Panc1 (cell line): ENCODE measurements around the gene NCOR2. TPM values are rescaled to one million over a fixed set of nuclear protein-coding genes. Genes with fewer than 3 reads are reported as not detected.

Source experiments
- ATAC-seq: fragments of 200-7000 bp; cut with Tn5 transposase; 2 replicates; pipeline ENCODE4 v1.9.1; 2020; ENCODE audit warnings: mild to moderate bottlenecking, moderate library complexity
- BruUV-seq: library from RNA; stranded (reverse); fragments of 400-500 nt; replicated peaks from 2 replicates; lab custom pipeline; 2021; lab: Mats Ljungman, UMichigan
- CTCF ChIA-PET: fragments of 300-600 bp; sonication (Branson Sonifier 250); formaldehyde crosslinking; loops from one replicate; lab custom pipeline; 2022; ENCODE audit warnings: antibody characterized with exemption; lab: Charles Lee
- POLR2A ChIA-PET: fragments of 300-600 bp; sonication (Branson Sonifier 250); formaldehyde crosslinking; loops from one replicate; lab custom pipeline; 2022; ENCODE audit warnings: antibody characterized with exemption; lab: Charles Lee
- DNase-seq: peaks from one replicate; pipeline ENCODE4 v3.0.0-alpha.2; 2010; ENCODE audit warnings: low read depth, low spot score
- H3K27ac ChIP-seq: 2 replicates; pipeline ENCODE4 v1.5.1; 2011; ENCODE audit warnings: mild to moderate bottlenecking, low read length, inconsistent platforms
- H3K27me3 ChIP-seq: fragments of 200-500 bp; sonication (Bioruptor generic); 2 replicates; pipeline ENCODE4 v1.6.0; 2014; ENCODE audit warnings: low read length, inconsistent platforms; ENCODE audit not compliant: control insufficient read depth, insufficient read depth
- H3K36me3 ChIP-seq: fragments of 200-500 bp; sonication (Bioruptor generic); 2 replicates; pipeline ENCODE4 v1.5.1; 2014; ENCODE audit warnings: inconsistent platforms, mild to moderate bottlenecking, low read length, moderate library complexity; ENCODE audit not compliant: control insufficient read depth, insufficient read depth
- H3K4me1 ChIP-seq: 2 replicates; pipeline ENCODE4 v1.5.1; 2011; ENCODE audit warnings: inconsistent platforms, mild to moderate bottlenecking, low read length, moderate library complexity; ENCODE audit not compliant: control insufficient read depth, insufficient read depth
- H3K4me3 ChIP-seq, 2 experiments: 2 replicates each; pipeline ENCODE4 v1.5.1; 2011 to 2012; ENCODE audit warnings: low read depth in 2 of 2, low read length in 2 of 2, mild to moderate bottlenecking in 2 of 2, inconsistent platforms in 1 of 2, moderate library complexity in 1 of 2
- H3K9me3 ChIP-seq: fragments of 200-500 bp; sonication (Bioruptor generic); 2 replicates; pipeline ENCODE4 v1.5.1; 2014; ENCODE audit warnings: low read depth, mild to moderate bottlenecking, inconsistent platforms, low read length, moderate library complexity; ENCODE audit not compliant: control insufficient read depth, insufficient read depth
- POLR2AphosphoS5 ChIP-seq: IDR thresholded peaks from 2 replicates; pipeline ENCODE4 v1.6.1; 2012; ENCODE audit warnings: mild to moderate bottlenecking, low read depth, low read length, moderate library complexity
- SIN3A ChIP-seq: IDR thresholded peaks from 2 replicates; pipeline ENCODE4 v1.6.1; 2012; ENCODE audit warnings: low read depth, mild to moderate bottlenecking, low read length, moderate library complexity, borderline replicate concordance; ENCODE audit not compliant: insufficient read depth
- TCF7L2 ChIP-seq: IDR thresholded peaks from 2 replicates; pipeline ENCODE4 v1.6.1; 2011; ENCODE audit warnings: mild to moderate bottlenecking, low read depth, low read length, inconsistent platforms
- in situ Hi-C: cut with HindIII; loops from 2 replicates; pipeline ENCODE4 v1.10.0; 2016; ENCODE audit warnings: low sequenced_read_pairs, low pct_unique_long_range_greater_than_20kb
- intact Hi-C: fragments of 100-400 bp; cut with micrococcal nuclease; formaldehyde crosslinking; loops from one replicate; pipeline ENCODE4 v1.10.0; 2022; ENCODE audit not compliant: unreplicated experiment
- total RNA-seq: library from RNA; stranded (reverse); gene quantifications from one replicate; pipeline ENCODE4 v1.2.1, GENCODE V29; 2021; ENCODE audit not compliant: unreplicated experiment
- TF ChIP-seq, protein P1 (sequence below): fragments of 450-650 bp; IDR thresholded peaks from 2 replicates; pipeline ENCODE4 v1.5.1; 2017; ENCODE audit warnings: mild to moderate bottlenecking
- TF ChIP-seq, protein P2 (sequence below), 2 experiments: IDR thresholded peaks; 2 replicates each; pipeline ENCODE4 v1.6.1; 2011 to 2012; ENCODE audit warnings: low read depth in 2 of 2, control low read depth in 1 of 2, low read length in 1 of 2, mild to moderate bottlenecking in 1 of 2, moderate library complexity in 1 of 2; ENCODE audit not compliant: insufficient read depth in 1 of 2

The NCOR2 gene
- total RNA-seq, 1 experiment from 2014 or later, result 461 TPM

DNA sequence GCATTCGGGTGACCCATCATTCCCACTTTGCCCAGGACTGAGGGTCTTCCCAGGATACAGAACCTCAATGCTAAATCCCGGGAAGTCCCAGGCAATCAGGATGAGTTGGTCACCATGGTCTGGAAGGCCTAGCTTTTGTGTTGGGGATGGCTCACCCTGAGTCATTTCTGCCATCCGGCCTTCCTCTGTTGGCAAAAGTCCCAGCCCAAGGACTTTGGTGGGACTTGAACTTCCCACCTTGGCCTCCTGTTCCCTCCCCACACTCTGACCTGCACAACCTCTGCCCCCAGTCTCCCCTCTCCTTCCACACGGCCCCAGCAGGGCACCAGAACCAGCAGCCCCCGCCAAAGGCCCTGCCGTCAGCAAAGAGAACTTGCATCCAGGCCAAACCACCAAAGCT lies 24.6 kb upstream of the NCOR2 start:
- TF ChIP-seq SIN3A, result no peak
- no peak for TF ChIP-seq POLR2AphosphoS5
- TF ChIP-seq, protein P1, sequence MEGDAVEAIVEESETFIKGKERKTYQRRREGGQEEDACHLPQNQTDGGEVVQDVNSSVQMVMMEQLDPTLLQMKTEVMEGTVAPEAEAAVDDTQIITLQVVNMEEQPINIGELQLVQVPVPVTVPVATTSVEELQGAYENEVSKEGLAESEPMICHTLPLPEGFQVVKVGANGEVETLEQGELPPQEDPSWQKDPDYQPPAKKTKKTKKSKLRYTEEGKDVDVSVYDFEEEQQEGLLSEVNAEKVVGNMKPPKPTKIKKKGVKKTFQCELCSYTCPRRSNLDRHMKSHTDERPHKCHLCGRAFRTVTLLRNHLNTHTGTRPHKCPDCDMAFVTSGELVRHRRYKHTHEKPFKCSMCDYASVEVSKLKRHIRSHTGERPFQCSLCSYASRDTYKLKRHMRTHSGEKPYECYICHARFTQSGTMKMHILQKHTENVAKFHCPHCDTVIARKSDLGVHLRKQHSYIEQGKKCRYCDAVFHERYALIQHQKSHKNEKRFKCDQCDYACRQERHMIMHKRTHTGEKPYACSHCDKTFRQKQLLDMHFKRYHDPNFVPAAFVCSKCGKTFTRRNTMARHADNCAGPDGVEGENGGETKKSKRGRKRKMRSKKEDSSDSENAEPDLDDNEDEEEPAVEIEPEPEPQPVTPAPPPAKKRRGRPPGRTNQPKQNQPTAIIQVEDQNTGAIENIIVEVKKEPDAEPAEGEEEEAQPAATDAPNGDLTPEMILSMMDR, result no peak
- no peak for TF ChIP-seq TCF7L2
- TF ChIP-seq, protein P2, sequence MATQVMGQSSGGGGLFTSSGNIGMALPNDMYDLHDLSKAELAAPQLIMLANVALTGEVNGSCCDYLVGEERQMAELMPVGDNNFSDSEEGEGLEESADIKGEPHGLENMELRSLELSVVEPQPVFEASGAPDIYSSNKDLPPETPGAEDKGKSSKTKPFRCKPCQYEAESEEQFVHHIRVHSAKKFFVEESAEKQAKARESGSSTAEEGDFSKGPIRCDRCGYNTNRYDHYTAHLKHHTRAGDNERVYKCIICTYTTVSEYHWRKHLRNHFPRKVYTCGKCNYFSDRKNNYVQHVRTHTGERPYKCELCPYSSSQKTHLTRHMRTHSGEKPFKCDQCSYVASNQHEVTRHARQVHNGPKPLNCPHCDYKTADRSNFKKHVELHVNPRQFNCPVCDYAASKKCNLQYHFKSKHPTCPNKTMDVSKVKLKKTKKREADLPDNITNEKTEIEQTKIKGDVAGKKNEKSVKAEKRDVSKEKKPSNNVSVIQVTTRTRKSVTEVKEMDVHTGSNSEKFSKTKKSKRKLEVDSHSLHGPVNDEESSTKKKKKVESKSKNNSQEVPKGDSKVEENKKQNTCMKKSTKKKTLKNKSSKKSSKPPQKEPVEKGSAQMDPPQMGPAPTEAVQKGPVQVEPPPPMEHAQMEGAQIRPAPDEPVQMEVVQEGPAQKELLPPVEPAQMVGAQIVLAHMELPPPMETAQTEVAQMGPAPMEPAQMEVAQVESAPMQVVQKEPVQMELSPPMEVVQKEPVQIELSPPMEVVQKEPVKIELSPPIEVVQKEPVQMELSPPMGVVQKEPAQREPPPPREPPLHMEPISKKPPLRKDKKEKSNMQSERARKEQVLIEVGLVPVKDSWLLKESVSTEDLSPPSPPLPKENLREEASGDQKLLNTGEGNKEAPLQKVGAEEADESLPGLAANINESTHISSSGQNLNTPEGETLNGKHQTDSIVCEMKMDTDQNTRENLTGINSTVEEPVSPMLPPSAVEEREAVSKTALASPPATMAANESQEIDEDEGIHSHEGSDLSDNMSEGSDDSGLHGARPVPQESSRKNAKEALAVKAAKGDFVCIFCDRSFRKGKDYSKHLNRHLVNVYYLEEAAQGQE (IDR thresholded peaks at IDR 0.05; ENCODE audit: insufficient read depth in 1 of 2, low read depth in 2 of 2, low read length in 1 of 2), result no peak
- CTCF ChIA-PET, result no interaction called here
- Histone ChIP-seq H3K27me3 (no peaks in the 10 kb centered on the region), H3K9me3 (no peaks in the 10 kb centered on the region), H3K4me1 (no peaks in the 10 kb centered on the region; the same call in 1 of the 2 replicates), H3K27ac (no peak overlapping the region), H3K36me3 (no peaks in the 10 kb centered on the region), H3K4me3 (no peak overlapping the region)
- ATAC-seq, result peak; percentile 71; the same call in 1 of the 2 replicates
- no TSS peak for BruUV-seq
- in situ Hi-C loops, result no loop called here
- POLR2A ChIA-PET, result no interaction called here
- DNase-seq, result no peak
- intact Hi-C loops, result no loop called here

DNA sequence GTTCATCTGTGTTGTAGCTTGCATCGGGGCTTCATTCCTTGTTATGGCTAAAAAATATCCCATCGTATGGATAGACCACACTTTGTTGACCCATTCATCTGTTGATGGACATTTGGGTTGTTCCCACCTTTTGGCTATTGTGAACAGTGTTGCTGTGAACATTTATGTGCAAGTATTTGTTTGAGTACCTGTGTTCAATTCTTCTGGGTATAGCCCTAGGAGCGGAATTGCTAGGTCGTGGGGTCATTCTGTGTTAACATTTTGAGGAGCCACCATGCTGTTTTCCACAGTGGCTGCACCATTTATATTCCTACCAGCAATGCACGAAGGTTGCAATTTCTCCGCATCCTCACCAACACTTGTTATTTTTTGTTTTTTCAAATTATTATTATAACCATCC lies 23.0 kb upstream of the NCOR2 start:
- H3K27ac ChIP-seq, result no peak overlapping the region
- no TSS peak for BruUV-seq

More for the DNA sequence above, 23.0 kb upstream of the NCOR2 start:
- ATAC-seq (no peak), DNase-seq (no peak)
- Histone ChIP-seq H3K4me1 (no peaks in the 10 kb centered on the region; the same call in 1 of the 2 replicates), H3K9me3 (no peaks in the 10 kb centered on the region), H3K36me3 (no peaks in the 10 kb centered on the region), H3K4me3 (no peak overlapping the region), H3K27me3 (no peaks in the 10 kb centered on the region)
- CTCF ChIA-PET, result no interaction called here
- in situ Hi-C loops (no loop called here), intact Hi-C loops (no loop called here)
- TF ChIP-seq TCF7L2, result no peak
- TF ChIP-seq POLR2AphosphoS5, result no peak
- TF ChIP-seq, protein P1, result no peak
- TF ChIP-seq, protein P2 (IDR thresholded peaks at IDR 0.05; ENCODE audit: insufficient read depth in 1 of 2, low read depth in 2 of 2, low read length in 1 of 2), result no peak
- TF ChIP-seq SIN3A, result no peak
- POLR2A ChIA-PET, result no interaction called here
